ENCODE results near the gene GATAD2A. TPM values are rescaled to one million over a fixed set of nuclear protein-coding genes. Genes with fewer than 3 reads are reported as not detected.

GATAD2A gene
- total and polyA plus RNA-seq, 9 of the 15 experiments (the other 6 are each of a cell fraction or from before 2014, with no cell fraction given): 2.4 to 226 (median 44.2) TPM

GRCh38 chr19:19544257-19544953, 138.9 kb downstream of the GATAD2A start:
- FAIRE-seq (no peak), DNase-seq (ENCODE audit: extremely low read depth in 1 of 4, low spot score in 3 of 4) (no peak), ATAC-seq (no peak)
- H3K4me1 ChIP-seq (replicated peaks in 1 of 2; ENCODE audit: control insufficient read depth in 2 of 2, insufficient read depth in 2 of 2, low read length in 2 of 2): peaks cover 2 to 71% of the 10 kb centered on the region in 2 experiments; a peak in 2 of 5 replicates
- no peaks in the 10 kb centered on the region for H3K36me3 ChIP-seq (ENCODE audit: control insufficient read depth, insufficient read depth, low read length)
- 78% methylated on average over 24 of the region's 75 CpGs for WGBS (ENCODE audit: insufficient coverage, low coverage, missing lambda C conversion rate)
- H4K20me1 ChIP-seq (replicated peaks; ENCODE audit: control insufficient read depth, insufficient read depth, low read length): no peaks in the 10 kb centered on the region
- ChIA-PET CTCF (ENCODE audit: low intra/inter-chr PET ratio) (no interaction called here), POLR2A (interaction anchor here (0.6 to 0.8 kb wide), 3 partner anchors 12 to 348 kb away, joined by 3 to 6 read pairs (median 4); no protein-coding TSS in a partner anchor)
- no TSS peak for BruUV-seq (replicated peaks)
- no peaks in the 10 kb centered on the region for H3K9me1 ChIP-seq (ENCODE audit: control insufficient read depth, insufficient read depth, low read length)
- in situ Hi-C loops (cut with MboI): loop anchor here (25.0 kb wide), 1 partner anchor 93 kb away; the partner anchor contains the start of genes GMIP and LPAR2
- no peak overlapping the region for H3K4me3 ChIP-seq
- no peak overlapping the region for H3K4me2 ChIP-seq (ENCODE audit: insufficient read depth, low read length)
- H3K9ac ChIP-seq (ENCODE audit: insufficient read depth in 1 of 2, low read depth in 2 of 2, low read length in 2 of 2): no peak overlapping the region
- H3K9me3 ChIP-seq (replicated peaks; ENCODE audit: control insufficient read depth, insufficient read depth, low read depth, low read length): no peaks in the 10 kb centered on the region; the same call in 1 of the 2 replicates
- H3K27ac ChIP-seq (ENCODE audit: extremely low read depth, low read depth, low read length): no peak overlapping the region
- intact Hi-C loops (cut with micrococcal nuclease): no loop called here
- H3K79me2 ChIP-seq (ENCODE audit: control insufficient read depth, insufficient read depth, low read length): no peaks in the 10 kb centered on the region
- TF ChIP-seq CBX3 (IDR thresholded peaks at IDR 0.05; ENCODE audit: borderline replicate concordance in 1 of 2, low read length in 2 of 2): no peak
- peaks cover 3 to 29% of the 10 kb centered on the region in 2 experiments; a peak in 4 of 5 replicates for H3K27me3 ChIP-seq (ENCODE audit: control insufficient read depth in 2 of 2, insufficient read depth in 2 of 2, low read length in 2 of 2)
- H2AFZ ChIP-seq (ENCODE audit: low read depth, low read length): no peak overlapping the region

GRCh38 chr19:19544954-19545591, 139.6 kb downstream of the GATAD2A start:
- Histone ChIP-seq H3K27ac (ENCODE audit: extremely low read depth, low read depth, low read length) (no peak overlapping the region), H3K4me2 (ENCODE audit: insufficient read depth, low read length) (no peak overlapping the region), H3K36me3 (ENCODE audit: control insufficient read depth, insufficient read depth, low read length) (no peaks in the 10 kb centered on the region), H4K20me1 (replicated peaks; ENCODE audit: control insufficient read depth, insufficient read depth, low read length) (0 out of 2 replicates have a peak, but pooled peaks cover 5% of the 10 kb centered on the region), H3K9me1 (ENCODE audit: control insufficient read depth, insufficient read depth, low read length) (no peaks in the 10 kb centered on the region), H3K4me1 (replicated peaks in 1 of 2; ENCODE audit: control insufficient read depth in 2 of 2, insufficient read depth in 2 of 2, low read length in 2 of 2) (peaks cover 2 to 69% of the 10 kb centered on the region in 2 experiments; a peak in 2 of 5 replicates), H3K4me3 (no peak overlapping the region), H3K9me3 (replicated peaks; ENCODE audit: control insufficient read depth, insufficient read depth, low read depth, low read length) (no peaks in the 10 kb centered on the region; the same call in 1 of the 2 replicates), H2AFZ (ENCODE audit: low read depth, low read length) (no peak overlapping the region), H3K9ac (ENCODE audit: insufficient read depth in 1 of 2, low read depth in 2 of 2, low read length in 2 of 2) (no peak overlapping the region), H3K79me2 (ENCODE audit: control insufficient read depth, insufficient read depth, low read length) (no peaks in the 10 kb centered on the region), H3K27me3 (ENCODE audit: control insufficient read depth in 2 of 2, insufficient read depth in 2 of 2, low read length in 2 of 2) (peaks cover 3 to 36% of the 10 kb centered on the region in 2 experiments)
- ChIA-PET CTCF (ENCODE audit: low intra/inter-chr PET ratio) (no interaction called here), POLR2A (no interaction called here)
- intact Hi-C loops (cut with micrococcal nuclease) (no loop called here), in situ Hi-C loops (cut with MboI) (loop anchor here (25.0 kb wide), 1 partner anchor 92 kb away; the partner anchor contains the start of genes GMIP and LPAR2)
- FAIRE-seq: no peak
- TF ChIP-seq USF2 (CRISPR knock-in tag; IDR thresholded peaks at IDR 0.05) (no peak), RBM14 (IDR thresholded peaks at IDR 0.05; ENCODE audit: borderline replicate concordance, insufficient read depth, low read depth, low read length) (0 out of 2 replicates have a peak, but pooled peaks have one; percentile 44)
- DNase-seq (ENCODE audit: extremely low read depth in 1 of 4, low spot score in 3 of 4): no peak
- no peak for ATAC-seq
- WGBS (ENCODE audit: insufficient coverage, low coverage, missing lambda C conversion rate): 70% methylated on average over 32 of the region's 53 CpGs
- no TSS peak for BruUV-seq (replicated peaks)
